Vagina (tissue), 2 donors: ENCODE data around the gene ENPP7. TPM values are rescaled to one million over a fixed set of nuclear protein-coding genes. Genes with fewer than 3 reads are reported as not detected.

Source experiments
- DNase-seq, 2 donors: peaks; one replicate each; pipeline ENCODE4 v3.0.0-alpha.2; 2017; ENCODE audit errors: extremely low spot score in 2 of 2
- H3K27ac ChIP-seq: fragments of 200-600 bp; sonication (generic); one replicate; pipeline ENCODE4 v1.5.1; 2019
- H3K27me3 ChIP-seq: fragments of 200-600 bp; sonication (generic); one replicate; pipeline ENCODE4 v1.5.1; 2019
- H3K36me3 ChIP-seq, 2 donors: fragments of 200-600 bp; sonication (generic); one replicate each; pipeline ENCODE4 v1.5.1; 2017 to 2019
- H3K4me1 ChIP-seq: fragments of 200-600 bp; sonication (generic); one replicate; pipeline ENCODE4 v1.5.1; 2019
- H3K4me3 ChIP-seq, 2 donors: fragments of 200-600 bp; sonication (generic); 1 replicate in 1 of 2; 2 replicates in 1 of 2; pipeline ENCODE4 v1.5.1; 2016 to 2019
- H3K9me3 ChIP-seq: fragments of 200-600 bp; sonication (generic); one replicate; pipeline ENCODE4 v1.5.1; 2019
- POLR2A ChIP-seq, 2 donors: fragments of 450-650 bp; IDR thresholded peaks; one replicate each; pipeline ENCODE4 v1.6.1; 2017; ENCODE audit warnings: antibody characterized with exemption in 2 of 2, mild to moderate bottlenecking in 2 of 2, moderate library complexity in 2 of 2
- POLR2AphosphoS5 ChIP-seq, 2 donors: sonication (generic); formaldehyde crosslinking; IDR thresholded peaks; one replicate each; pipeline ENCODE4 v1.9.0; 2017; ENCODE audit warnings: antibody characterized with exemption in 2 of 2, mild to moderate bottlenecking in 2 of 2, low read depth in 1 of 2; ENCODE audit not compliant: insufficient read depth in 1 of 2
- intact Hi-C: fragments of 100-400 bp; cut with DNase I; formaldehyde crosslinking; loops from one replicate; pipeline ENCODE4 v1.15.1; 2023
- total RNA-seq: library from RNA; depleted of rRNA; stranded (reverse); fragments of >200 nt; gene quantifications from one replicate; pipeline ENCODE4 v1.2.3, GENCODE V29; 2016
- TF ChIP-seq, protein P1 (sequence below), 3 experiments: fragments of 450-650 bp in 2 of 3; fragments of 200-600 bp in 1 of 3; sonication (generic) in 1 of 3; IDR thresholded peaks; one replicate each; pipeline ENCODE4 v1.5.1; 2017 to 2019; ENCODE audit warnings: antibody characterized with exemption in 3 of 3, mild to moderate bottlenecking in 2 of 3, moderate library complexity in 2 of 3

ENPP7 gene
- total RNA-seq, 1 donor from 2014 or later: not detected

DNA sequence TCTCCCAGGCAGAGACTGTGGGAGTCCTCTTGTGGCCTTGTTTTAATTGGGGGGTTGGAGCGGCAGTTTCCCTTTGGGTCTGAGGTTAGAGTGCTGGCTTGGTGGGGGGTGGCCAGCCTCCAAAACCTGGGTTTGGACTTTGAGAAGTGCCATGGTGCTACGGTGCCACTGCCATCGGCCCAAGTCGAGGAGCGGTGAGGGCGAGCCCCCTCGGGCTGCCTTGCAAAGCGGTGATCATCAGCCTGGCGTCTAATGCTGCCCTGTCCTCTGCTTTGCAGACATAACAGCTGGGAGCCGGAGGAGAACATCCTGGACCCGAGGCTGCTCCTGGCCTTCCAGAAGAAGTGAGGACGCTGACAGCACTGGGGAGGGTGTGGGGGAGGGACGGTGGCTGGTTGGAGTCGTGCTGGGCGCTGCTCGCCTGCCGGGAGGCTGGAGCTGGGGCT lies 48.4 kb downstream of the ENPP7 start:
- Histone ChIP-seq H3K9me3 (no peaks in the 10 kb centered on the region), H3K4me3 (peak overlapping the region; percentile 54 to 62), H3K27ac (no peak overlapping the region), H3K36me3 (no peaks in the 10 kb centered on the region), H3K27me3 (no peaks in the 10 kb centered on the region), H3K4me1 (peaks cover 24% of the 10 kb centered on the region)
- DNase-seq: no peak
- TF ChIP-seq POLR2AphosphoS5 (IDR thresholded peaks at IDR 0.05; ENCODE audit: insufficient read depth in 1 of 2, low read depth in 1 of 2): no peak
- no peak for TF ChIP-seq POLR2A (IDR thresholded peaks at IDR 0.05)
- TF ChIP-seq, protein P1, sequence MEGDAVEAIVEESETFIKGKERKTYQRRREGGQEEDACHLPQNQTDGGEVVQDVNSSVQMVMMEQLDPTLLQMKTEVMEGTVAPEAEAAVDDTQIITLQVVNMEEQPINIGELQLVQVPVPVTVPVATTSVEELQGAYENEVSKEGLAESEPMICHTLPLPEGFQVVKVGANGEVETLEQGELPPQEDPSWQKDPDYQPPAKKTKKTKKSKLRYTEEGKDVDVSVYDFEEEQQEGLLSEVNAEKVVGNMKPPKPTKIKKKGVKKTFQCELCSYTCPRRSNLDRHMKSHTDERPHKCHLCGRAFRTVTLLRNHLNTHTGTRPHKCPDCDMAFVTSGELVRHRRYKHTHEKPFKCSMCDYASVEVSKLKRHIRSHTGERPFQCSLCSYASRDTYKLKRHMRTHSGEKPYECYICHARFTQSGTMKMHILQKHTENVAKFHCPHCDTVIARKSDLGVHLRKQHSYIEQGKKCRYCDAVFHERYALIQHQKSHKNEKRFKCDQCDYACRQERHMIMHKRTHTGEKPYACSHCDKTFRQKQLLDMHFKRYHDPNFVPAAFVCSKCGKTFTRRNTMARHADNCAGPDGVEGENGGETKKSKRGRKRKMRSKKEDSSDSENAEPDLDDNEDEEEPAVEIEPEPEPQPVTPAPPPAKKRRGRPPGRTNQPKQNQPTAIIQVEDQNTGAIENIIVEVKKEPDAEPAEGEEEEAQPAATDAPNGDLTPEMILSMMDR (IDR thresholded peaks at IDR 0.05): no peak
- intact Hi-C loops: no loop called here

DNA sequence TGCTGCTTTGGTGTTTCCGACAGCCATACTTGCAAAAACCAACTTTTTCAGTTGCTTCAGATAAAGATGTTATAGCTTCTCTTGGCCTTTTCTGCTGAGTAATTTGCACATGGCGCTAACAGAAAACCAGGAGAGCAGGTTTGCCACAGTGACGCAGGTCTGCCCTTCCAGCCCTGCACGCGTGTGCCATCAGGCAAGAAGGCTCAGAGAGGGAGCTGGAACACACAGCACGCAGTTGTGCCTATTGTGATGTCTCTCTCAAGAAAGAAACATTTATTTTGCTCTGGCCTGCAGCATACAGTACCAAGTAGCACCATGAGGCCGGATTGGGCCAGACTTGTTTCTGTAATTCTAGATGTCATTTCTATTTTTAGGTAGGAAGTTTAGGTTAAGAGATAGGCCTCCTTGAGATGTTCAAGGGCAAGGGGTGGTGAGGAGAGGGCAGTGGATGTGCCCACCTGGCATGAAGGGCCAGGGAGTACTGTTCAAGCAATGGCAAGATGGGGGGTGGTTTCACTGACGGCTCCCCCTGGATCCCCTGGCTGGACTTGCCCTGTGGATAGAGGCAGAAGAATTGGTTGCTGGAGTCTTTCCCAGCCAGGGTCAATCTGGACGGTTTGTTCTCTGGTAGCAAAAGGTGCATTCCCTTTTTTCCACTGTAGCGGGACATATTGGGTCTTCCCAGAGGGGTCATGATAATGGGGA lies 49.1 kb downstream of the ENPP7 start:
- no peak for DNase-seq
- Histone ChIP-seq H3K4me3 (no peak overlapping the region), H3K4me1 (peaks cover 24% of the 10 kb centered on the region), H3K27ac (no peak overlapping the region), H3K36me3 (no peaks in the 10 kb centered on the region), H3K27me3 (no peaks in the 10 kb centered on the region), H3K9me3 (no peaks in the 10 kb centered on the region)
- TF ChIP-seq, protein P1 (IDR thresholded peaks at IDR 0.05): no peak
- TF ChIP-seq POLR2AphosphoS5 (IDR thresholded peaks at IDR 0.05; ENCODE audit: insufficient read depth in 1 of 2, low read depth in 1 of 2): peak in 1 of 2 donors; percentile 36
- intact Hi-C loops: no loop called here

DNA sequence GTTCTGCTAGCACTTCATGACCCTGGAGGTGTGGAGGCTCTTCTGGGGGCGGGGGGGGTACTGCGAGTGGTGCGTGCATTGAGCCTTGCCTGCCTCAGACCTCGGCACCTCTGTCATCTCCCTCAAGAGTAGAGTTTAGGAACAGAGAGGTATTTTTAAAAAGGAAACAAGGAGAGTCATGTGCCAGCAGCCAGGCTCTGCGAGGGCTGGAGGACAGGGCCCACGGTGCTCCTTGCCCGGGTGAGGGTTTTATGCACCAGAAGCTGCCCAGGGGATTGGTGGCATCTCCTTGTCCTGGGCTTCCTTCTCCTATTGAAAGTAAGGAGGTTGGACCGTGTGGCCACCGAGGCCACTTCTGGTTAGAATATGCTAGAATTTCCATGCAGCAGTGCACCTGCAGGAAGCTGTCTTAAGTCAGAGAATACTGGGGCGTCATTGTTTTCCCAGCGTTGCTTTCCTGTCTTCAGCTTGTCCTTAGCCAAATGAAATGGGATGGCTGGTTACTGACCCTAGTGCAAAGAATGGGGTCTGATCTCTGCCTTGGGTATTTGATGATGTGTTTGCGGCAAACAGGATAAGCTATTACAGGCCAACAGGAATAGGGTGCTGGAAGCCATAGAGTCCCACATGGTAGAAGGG lies 50.4 kb downstream of the ENPP7 start:
- no peak overlapping the region for H3K27ac ChIP-seq
- H3K4me3 ChIP-seq: no peak overlapping the region
- intact Hi-C loops: no loop called here
- no peaks in the 10 kb centered on the region for H3K27me3 ChIP-seq
- TF ChIP-seq, protein P1 (IDR thresholded peaks at IDR 0.05): no peak
- no peak for TF ChIP-seq POLR2AphosphoS5 (IDR thresholded peaks at IDR 0.05; ENCODE audit: insufficient read depth in 1 of 2, low read depth in 1 of 2)
- DNase-seq: no peak
- H3K36me3 ChIP-seq: no peaks in the 10 kb centered on the region
- H3K4me1 ChIP-seq: peaks cover 24% of the 10 kb centered on the region
- H3K9me3 ChIP-seq: no peaks in the 10 kb centered on the region

DNA sequence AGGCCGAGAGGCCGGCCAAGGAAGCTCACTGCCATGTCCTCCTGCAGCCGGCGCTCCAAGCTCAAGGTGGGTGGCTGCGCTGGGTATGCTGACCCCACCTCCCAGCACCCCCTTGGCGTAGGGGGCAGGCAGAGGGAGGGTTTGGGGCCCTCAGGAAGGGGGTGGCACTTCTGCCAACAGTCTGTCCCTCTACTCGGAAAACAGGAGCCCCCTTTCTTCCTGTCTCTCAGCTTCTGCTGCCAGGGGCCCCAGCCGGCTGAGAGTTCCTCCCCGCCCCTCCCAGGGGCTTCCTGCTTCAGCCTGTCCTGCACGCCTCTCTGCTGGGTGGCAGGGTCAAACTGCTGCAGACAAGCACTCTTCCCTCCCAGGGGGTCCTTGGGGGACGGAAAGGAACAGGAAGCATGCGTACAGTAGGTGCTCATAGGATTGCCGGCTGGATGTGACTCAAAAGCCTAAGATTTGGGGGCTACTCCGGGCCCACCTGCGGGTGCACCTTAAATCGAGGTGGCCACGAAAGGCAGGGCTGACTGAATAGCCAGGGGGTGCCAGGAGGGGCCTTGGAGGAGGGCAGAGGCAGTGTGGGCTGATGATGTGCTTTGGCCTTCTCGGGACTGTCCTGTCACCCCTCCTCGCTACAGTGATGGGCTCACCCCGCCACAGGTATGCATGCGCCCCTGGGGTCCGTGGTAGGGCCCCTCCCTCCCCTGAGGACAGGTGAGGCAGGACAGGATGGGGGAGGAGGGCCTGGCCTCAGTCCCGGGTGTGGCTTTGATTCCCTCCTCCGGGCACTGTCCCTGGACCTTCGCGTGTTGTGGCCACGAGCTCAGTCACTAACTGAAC lies 51.2 kb downstream of the ENPP7 start:
- TF ChIP-seq POLR2A (IDR thresholded peaks at IDR 0.05) (no peak), POLR2AphosphoS5 (IDR thresholded peaks at IDR 0.05; ENCODE audit: insufficient read depth in 1 of 2, low read depth in 1 of 2) (no peak)
- TF ChIP-seq, protein P1 (IDR thresholded peaks at IDR 0.05): no peak
- intact Hi-C loops: no loop called here
- Histone ChIP-seq H3K27me3 (no peaks in the 10 kb centered on the region), H3K9me3 (no peaks in the 10 kb centered on the region), H3K36me3 (no peaks in the 10 kb centered on the region), H3K4me3 (no peak overlapping the region), H3K4me1 (peaks cover 22% of the 10 kb centered on the region), H3K27ac (no peak overlapping the region)
- DNase-seq: no peak
